OCI-LY7 (cell line): ENCODE results near the gene PRKCA.

Experiments used
- EZH2phosphoT487 ChIP-seq: fragments of 200-600 bp; sonication (generic); IDR thresholded peaks from 2 replicates; pipeline ENCODE4 v1.6.1; 2018; ENCODE audit warnings: low read depth, borderline replicate concordance, mild to moderate bottlenecking, mixed run types, antibody characterized with exemption, low read length, moderate library complexity, mixed read lengths
- TF ChIP-seq, protein P1 (sequence below): fragments of 200-600 bp; sonication (generic); conservative IDR thresholded peaks from 2 replicates; pipeline ENCODE4 v1.5.1; 2014; ENCODE audit warnings: mild to moderate bottlenecking, antibody characterized with exemption, low read length, moderate library complexity, mixed read lengths

DNA sequence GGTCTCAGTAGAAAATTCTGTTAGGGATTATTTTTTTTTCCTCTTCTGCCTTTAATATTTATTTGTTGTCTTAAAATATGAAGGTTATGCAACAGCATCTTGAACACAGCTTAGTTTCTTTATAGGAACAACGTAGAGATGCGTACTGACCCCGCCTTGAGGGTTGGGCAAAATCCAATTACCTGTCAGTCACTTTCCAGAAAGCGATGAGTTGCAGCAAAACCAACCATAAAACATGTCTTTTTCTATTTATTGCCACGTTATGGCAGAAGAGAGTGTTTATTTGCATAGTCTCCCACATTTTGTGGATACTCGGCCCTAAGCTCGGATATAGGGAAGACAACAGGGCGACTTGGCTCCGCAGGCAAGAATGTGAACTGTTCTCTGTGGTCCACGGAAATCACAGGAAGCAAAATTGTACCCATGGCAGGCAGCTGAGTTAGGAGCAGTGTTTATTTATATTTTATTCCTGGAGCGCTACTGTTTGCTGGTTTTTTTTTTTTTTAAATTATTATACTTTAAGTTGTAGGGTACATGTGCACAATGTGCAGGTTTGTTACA is 488.2 kb downstream of the PRKCA start:
- TF ChIP-seq, protein P1, sequence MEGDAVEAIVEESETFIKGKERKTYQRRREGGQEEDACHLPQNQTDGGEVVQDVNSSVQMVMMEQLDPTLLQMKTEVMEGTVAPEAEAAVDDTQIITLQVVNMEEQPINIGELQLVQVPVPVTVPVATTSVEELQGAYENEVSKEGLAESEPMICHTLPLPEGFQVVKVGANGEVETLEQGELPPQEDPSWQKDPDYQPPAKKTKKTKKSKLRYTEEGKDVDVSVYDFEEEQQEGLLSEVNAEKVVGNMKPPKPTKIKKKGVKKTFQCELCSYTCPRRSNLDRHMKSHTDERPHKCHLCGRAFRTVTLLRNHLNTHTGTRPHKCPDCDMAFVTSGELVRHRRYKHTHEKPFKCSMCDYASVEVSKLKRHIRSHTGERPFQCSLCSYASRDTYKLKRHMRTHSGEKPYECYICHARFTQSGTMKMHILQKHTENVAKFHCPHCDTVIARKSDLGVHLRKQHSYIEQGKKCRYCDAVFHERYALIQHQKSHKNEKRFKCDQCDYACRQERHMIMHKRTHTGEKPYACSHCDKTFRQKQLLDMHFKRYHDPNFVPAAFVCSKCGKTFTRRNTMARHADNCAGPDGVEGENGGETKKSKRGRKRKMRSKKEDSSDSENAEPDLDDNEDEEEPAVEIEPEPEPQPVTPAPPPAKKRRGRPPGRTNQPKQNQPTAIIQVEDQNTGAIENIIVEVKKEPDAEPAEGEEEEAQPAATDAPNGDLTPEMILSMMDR: no peak
- TF ChIP-seq EZH2phosphoT487: no peak
